AG04450 (cell line): ENCODE measurements around the gene GPC6. TPM values are rescaled to one million over a fixed set of nuclear protein-coding genes. Genes with fewer than 3 reads are reported as not detected.

Source experiments
- CTCF ChIA-PET: fragments of 300-600, 350-600 bp; formaldehyde crosslinking; extraction: SDS; loops from one replicate; lab custom pipeline; 2022; ENCODE audit warnings: antibody characterized with exemption, inconsistent platforms; lab: Charles Lee
- POLR2A ChIA-PET: fragments of 350-600 bp; formaldehyde crosslinking; extraction: SDS; loops from one replicate; lab custom pipeline; 2021; ENCODE audit warnings: antibody characterized with exemption, inconsistent platforms; lab: Yijun Ruan, JAX
- DNase-seq: peaks from one replicate; pipeline ENCODE4 v3.0.0-alpha.2; 2011; ENCODE audit warnings: low read depth, low spot score
- H3K27ac ChIP-seq: one replicate; pipeline ENCODE4 v1.5.1; 2012; ENCODE audit warnings: low read depth, low read length, control low read depth
- H3K27me3 ChIP-seq: one replicate; pipeline ENCODE4 v1.6.0; 2012; ENCODE audit warnings: low read length; ENCODE audit not compliant: control insufficient read depth, insufficient read depth
- H3K4me3 ChIP-seq: 2 replicates; pipeline ENCODE4 v1.5.1; 2011; ENCODE audit warnings: mild to moderate bottlenecking, low read depth, low read length, control low read depth
- H3K9me3 ChIP-seq: 2 replicates; pipeline ENCODE4 v1.5.1; 2012; ENCODE audit warnings: low read length; ENCODE audit not compliant: control insufficient read depth, insufficient read depth
- CTCF ChIP-seq: IDR thresholded peaks from 2 replicates; pipeline ENCODE4 v1.5.1; 2011; ENCODE audit warnings: low read depth, low read length, control low read depth, inconsistent platforms
- polyA plus RNA-seq: library from polyadenylated mRNA; depleted of rRNA; stranded (reverse); fragments of >200 nt; gene quantifications from 2 replicates; pipeline ENCODE4 v1.2.3, GENCODE V29; 2011

The GPC6 gene
- polyA plus RNA-seq, 1 experiment = 40.4 TPM

- CTCF ChIA-PET = interaction anchor here (0.6 kb wide), 1 partner anchor 1167 kb away, joined by 8 read pairs; no protein-coding TSS in a partner anchor
- Histone ChIP-seq H3K27ac (no peak overlapping the region), H3K4me3 (no peak overlapping the region), H3K27me3 (no peaks in the 10 kb centered on the region), H3K9me3 (peaks cover 2% of the 10 kb centered on the region; the same call in 1 of the 2 replicates)
- TF ChIP-seq CTCF = no peak
- POLR2A ChIA-PET = no interaction called here
- DNase-seq = no peak
Observed at GRCh38 chr13:93270769-93271742, 44.4 kb downstream of the GPC6 start.

DNA sequence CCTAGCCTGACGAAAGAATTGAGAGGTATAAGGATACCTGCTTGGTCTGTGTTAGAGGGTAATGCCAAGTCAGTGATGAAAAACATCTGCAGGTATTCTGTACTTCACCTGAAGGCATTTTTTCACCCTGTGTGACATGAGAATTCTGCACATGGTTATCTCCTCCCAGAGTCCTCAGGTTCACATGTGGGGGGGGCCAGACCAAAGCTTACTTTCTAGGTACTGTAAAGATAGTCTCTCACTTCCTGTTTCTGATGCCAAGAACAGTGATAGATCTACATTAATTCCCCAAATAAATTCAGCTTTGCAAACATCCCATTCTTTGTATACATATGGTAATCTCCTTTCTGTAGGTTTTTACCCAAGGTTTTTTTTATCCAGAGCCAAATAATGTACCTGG lies 53.4 kb downstream of the GPC6 start:
- ChIA-PET POLR2A (no interaction called here), CTCF (no interaction called here)
- no peak for DNase-seq
- H3K27ac ChIP-seq = no peak overlapping the region
- H3K4me3 ChIP-seq = no peak overlapping the region
- H3K27me3 ChIP-seq = no peaks in the 10 kb centered on the region
- H3K9me3 ChIP-seq = no peaks in the 10 kb centered on the region; the same call in 1 of the 2 replicates
- no peak for TF ChIP-seq CTCF

- no peak for DNase-seq
- TF ChIP-seq CTCF = no peak
- Histone ChIP-seq H3K4me3 (no peak overlapping the region), H3K9me3 (no peaks in the 10 kb centered on the region; the same call in 1 of the 2 replicates), H3K27me3 (no peaks in the 10 kb centered on the region), H3K27ac (no peak overlapping the region)
- CTCF ChIA-PET = no interaction called here
- POLR2A ChIA-PET = no interaction called here
Observed at GRCh38 chr13:93280688-93281087, 54.1 kb downstream of the GPC6 start.

GRCh38 chr13:93283255-93283654 lies 56.6 kb downstream of the GPC6 start:
- no peak overlapping the region for H3K4me3 ChIP-seq
- ChIA-PET CTCF (no interaction called here), POLR2A (no interaction called here)
- TF ChIP-seq CTCF = no peak
- no peak overlapping the region for H3K27ac ChIP-seq
- no peaks in the 10 kb centered on the region for H3K27me3 ChIP-seq
- no peaks in the 10 kb centered on the region for H3K9me3 ChIP-seq
- no peak for DNase-seq

- POLR2A ChIA-PET = no interaction called here
- CTCF ChIA-PET = no interaction called here
- H3K4me3 ChIP-seq = no peak overlapping the region
- no peak for DNase-seq
- no peaks in the 10 kb centered on the region for H3K9me3 ChIP-seq
- no peak for TF ChIP-seq CTCF
- H3K27me3 ChIP-seq = no peaks in the 10 kb centered on the region
- H3K27ac ChIP-seq = no peak overlapping the region
Observed at GRCh38 chr13:93284064-93284463, 57.5 kb downstream of the GPC6 start.
